Uterus (tissue), 4 donors: ENCODE data around the gene COPE. TPM values are rescaled to one million over a fixed set of nuclear protein-coding genes. Genes with fewer than 3 reads are reported as not detected.

Experiments
- DNase-seq, 2 donors: peaks; one replicate each; pipeline ENCODE4 v3.0.0-alpha.2; 2019 to 2020
- H3K27ac ChIP-seq, 2 donors: fragments of 200-600 bp; sonication (generic); 1 replicate in 1 of 2; 2 replicates in 1 of 2; pipeline ENCODE4 v1.5.1; 2016 to 2018
- H3K27me3 ChIP-seq, 2 donors: fragments of 200-600 bp; sonication (generic); one replicate each; pipeline ENCODE4 v1.5.1; 2018 to 2019; ENCODE audit warnings: control low read depth in 1 of 2
- H3K36me3 ChIP-seq, 2 donors: fragments of 200-600 bp; sonication (generic); one replicate each; pipeline ENCODE4 v1.5.1; 2019; ENCODE audit warnings: control low read depth in 1 of 2
- H3K4me1 ChIP-seq, 2 donors: fragments of 200-600 bp; sonication (generic); one replicate each; pipeline ENCODE4 v1.5.1; 2018 to 2019; ENCODE audit warnings: control low read depth in 1 of 2
- H3K4me3 ChIP-seq, 2 donors: fragments of 200-600 bp; sonication (generic); 1 replicate in 1 of 2; 2 replicates in 1 of 2; pipeline ENCODE4 v1.5.1; 2018 to 2019; ENCODE audit warnings: mild to moderate bottlenecking in 1 of 2
- H3K9me3 ChIP-seq, 2 donors: fragments of 200-600 bp; sonication (generic); one replicate each; pipeline ENCODE4 v1.5.1; 2019; ENCODE audit warnings: control low read depth in 1 of 2
- POLR2A ChIP-seq, 2 donors: fragments of 450-650 bp; IDR thresholded peaks; one replicate each; pipeline ENCODE4 v1.6.1; 2016; ENCODE audit warnings: antibody characterized with exemption in 2 of 2, mild to moderate bottlenecking in 1 of 2, moderate library complexity in 1 of 2
- intact Hi-C: fragments of 100-400 bp; cut with DNase I; formaldehyde crosslinking; loops from one replicate; pipeline ENCODE4 v1.15.1; 2023; ENCODE audit warnings: low total_unique reads
- total RNA-seq, 4 donors: library from RNA; depleted of rRNA in 3 of 4; stranded (reverse); fragments of >200 nt in 3 of 4; gene quantifications; one replicate each; pipeline versions ENCODE4 v1.1.0 to v1.2.4, GENCODE V29; 2014 to 2023
- TF ChIP-seq, protein P1 (sequence below), 4 experiments: fragments of 200-600 bp in 2 of 4; fragments of 450-650 bp in 2 of 4; sonication (generic) in 2 of 4; IDR thresholded peaks; one replicate each; pipeline ENCODE4 v1.5.1; 2016 to 2019; ENCODE audit warnings: antibody characterized with exemption in 4 of 4, mild to moderate bottlenecking in 2 of 4, moderate library complexity in 1 of 4
- donor health status: DM: yes; HTN: yes; CAD: no.

COPE gene
- total RNA-seq, 4 donors from 2014 or later = 93.7 to 190 (median 134) TPM

- no peak overlapping the region for H3K27ac ChIP-seq
- H3K36me3 ChIP-seq = no peaks in the 10 kb centered on the region
- no peak for DNase-seq
- intact Hi-C loops = no loop called here
- peaks cover 0 to 6% of the 10 kb centered on the region in 2 donors for H3K27me3 ChIP-seq
- TF ChIP-seq, protein P1, sequence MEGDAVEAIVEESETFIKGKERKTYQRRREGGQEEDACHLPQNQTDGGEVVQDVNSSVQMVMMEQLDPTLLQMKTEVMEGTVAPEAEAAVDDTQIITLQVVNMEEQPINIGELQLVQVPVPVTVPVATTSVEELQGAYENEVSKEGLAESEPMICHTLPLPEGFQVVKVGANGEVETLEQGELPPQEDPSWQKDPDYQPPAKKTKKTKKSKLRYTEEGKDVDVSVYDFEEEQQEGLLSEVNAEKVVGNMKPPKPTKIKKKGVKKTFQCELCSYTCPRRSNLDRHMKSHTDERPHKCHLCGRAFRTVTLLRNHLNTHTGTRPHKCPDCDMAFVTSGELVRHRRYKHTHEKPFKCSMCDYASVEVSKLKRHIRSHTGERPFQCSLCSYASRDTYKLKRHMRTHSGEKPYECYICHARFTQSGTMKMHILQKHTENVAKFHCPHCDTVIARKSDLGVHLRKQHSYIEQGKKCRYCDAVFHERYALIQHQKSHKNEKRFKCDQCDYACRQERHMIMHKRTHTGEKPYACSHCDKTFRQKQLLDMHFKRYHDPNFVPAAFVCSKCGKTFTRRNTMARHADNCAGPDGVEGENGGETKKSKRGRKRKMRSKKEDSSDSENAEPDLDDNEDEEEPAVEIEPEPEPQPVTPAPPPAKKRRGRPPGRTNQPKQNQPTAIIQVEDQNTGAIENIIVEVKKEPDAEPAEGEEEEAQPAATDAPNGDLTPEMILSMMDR (IDR thresholded peaks at IDR 0.05) = no peak
- no peak for TF ChIP-seq POLR2A (IDR thresholded peaks at IDR 0.05)
- H3K4me3 ChIP-seq = no peak overlapping the region
- peaks cover 0 to 23% of the 10 kb centered on the region in 2 donors for H3K4me1 ChIP-seq
- no peaks in the 10 kb centered on the region for H3K9me3 ChIP-seq
These were observed 25.5 kb downstream of the COPE start for GRCh38 chr19:18893587-18894253.

- Histone ChIP-seq H3K36me3 (no peaks in the 10 kb centered on the region), H3K9me3 (no peaks in the 10 kb centered on the region), H3K27ac (no peak overlapping the region), H3K4me1 (peaks cover 0 to 11% of the 10 kb centered on the region in 2 donors), H3K27me3 (peaks cover 0 to 2% of the 10 kb centered on the region in 2 donors), H3K4me3 (no peak overlapping the region)
- TF ChIP-seq POLR2A (IDR thresholded peaks at IDR 0.05) = no peak
- TF ChIP-seq, protein P1 (IDR thresholded peaks at IDR 0.05) = no peak
- DNase-seq = no peak
- intact Hi-C loops = no loop called here
These were observed 29.0 kb downstream of the COPE start for GRCh38 chr19:18889949-18890745.

- no peak for DNase-seq
- no peak overlapping the region for H3K27ac ChIP-seq
- no peaks in the 10 kb centered on the region for H3K36me3 ChIP-seq
- intact Hi-C loops = no loop called here
- no peaks in the 10 kb centered on the region for H3K4me1 ChIP-seq
- no peaks in the 10 kb centered on the region for H3K9me3 ChIP-seq
- H3K4me3 ChIP-seq = no peak overlapping the region
- no peaks in the 10 kb centered on the region for H3K27me3 ChIP-seq
- TF ChIP-seq POLR2A (IDR thresholded peaks at IDR 0.05) = no peak
- TF ChIP-seq, protein P1 (IDR thresholded peaks at IDR 0.05) = no peak
These were observed 32.2 kb downstream of the COPE start for GRCh38 chr19:18886972-18887371.

GRCh38 chr19:18883526-18884304 is 35.5 kb downstream of the COPE start:
- Histone ChIP-seq H3K36me3 (no peaks in the 10 kb centered on the region), H3K4me3 (no peak overlapping the region), H3K9me3 (no peaks in the 10 kb centered on the region), H3K27me3 (no peaks in the 10 kb centered on the region), H3K4me1 (no peaks in the 10 kb centered on the region), H3K27ac (no peak overlapping the region)
- no peak for DNase-seq
- intact Hi-C loops = no loop called here
- TF ChIP-seq POLR2A (IDR thresholded peaks at IDR 0.05) = no peak
- TF ChIP-seq, protein P1 (IDR thresholded peaks at IDR 0.05) = no peak
